Motor neuron (in vitro differentiated cells): Measurements from ENCODE around the gene PLCB1. TPM values are rescaled to one million over a fixed set of nuclear protein-coding genes. Genes with fewer than 3 reads are reported as not detected.
"Not testable (repeated sequence)": the region's sequence is repeated elsewhere in the genome, so short reads cannot be mapped to it uniquely, and the experiment has no call there.

Source experiments
- ATAC-seq, 8 experiments: fragments of 200-7000 bp; cut with Tn5 transposase; replicated peaks in 6 of 8; 2 replicates each; pipeline ENCODE4 v1.8.0; 2021; ENCODE audit warnings: mild to moderate bottlenecking in 8 of 8, moderate library complexity in 8 of 8
- H3K27ac ChIP-seq, 2 donors: fragments of 250-450 bp; sonication (Bioruptor Pico); 2 replicates each; pipeline ENCODE4 v1.9.0; 2021; ENCODE audit warnings: antibody characterized with exemption in 2 of 2, mild to moderate bottlenecking in 2 of 2, moderate library complexity in 1 of 2
- H3K4me1 ChIP-seq, 2 donors: fragments of 250-450 bp; sonication (Bioruptor Pico); replicated peaks in 1 of 2; 2 replicates each; pipeline ENCODE4 v1.6.1; 2021; ENCODE audit warnings: antibody characterized with exemption in 2 of 2, mild to moderate bottlenecking in 2 of 2, moderate library complexity in 1 of 2
- H3K4me3 ChIP-seq, 5 donors: fragments of 250-450 bp; sonication (Bioruptor Pico); 2 replicates each; pipeline ENCODE4 v1.9.0; 2021; ENCODE audit warnings: antibody characterized with exemption in 5 of 5, mild to moderate bottlenecking in 5 of 5, moderate library complexity in 4 of 5
- WGBS, 10 experiments: fragments of 450-650 bp; shearing (Covaris generic); methylation state at CpG; one replicate each; pipeline ENCODE4 v1.0.0; 2022; 5-methylcytosine and 5-hydroxymethylcytosine counted together
- in situ Hi-C, 9 experiments: fragments of 400-800 bp; cut with MboI; loops; one replicate each; pipeline ENCODE4 v1.15.0; 2021; ENCODE audit warnings: low sequenced_read_pairs in 9 of 9, low pct_unique_long_range_greater_than_20kb in 2 of 9; ENCODE audit not compliant: unreplicated experiment in 9 of 9
- total RNA-seq, 8 experiments: library from RNA; unstranded; fragments of 300-600 nt; gene quantifications; 2 replicates each; pipeline versions ENCODE4 v1.2.3 to v1.2.4, GENCODE V29; 2022

PLCB1 gene
- total RNA-seq, 8 experiments from 2014 or later, result 7.7 to 65.5 (median 36.2) TPM

GRCh38 chr20:8153281-8153908, 21.3 kb downstream of the PLCB1 start:
- 40 to 93% (median 75%) methylated on average over 1 to 3 of the region's 3 CpGs for WGBS, 10 experiments
- H3K4me3 ChIP-seq, result no peak overlapping the region
- H3K27ac ChIP-seq, result no peak overlapping the region
- H3K4me1 ChIP-seq, result peaks cover 0 to 9% of the 10 kb centered on the region in 2 donors
- in situ Hi-C loops, result no loop called here
- ATAC-seq, result no peak

GRCh38 chr20:8154638-8155037, 22.6 kb downstream of the PLCB1 start:
- Histone ChIP-seq H3K4me3 (no peak overlapping the region), H3K27ac (no peak overlapping the region), H3K4me1 (peaks cover 0 to 9% of the 10 kb centered on the region in 2 donors)
- 92 to 100% (median 100%) methylated on average over 1 to 2 of the region's 2 CpGs for WGBS, 10 experiments
- in situ Hi-C loops, result no loop called here
- ATAC-seq, result no peak

- WGBS, 10 experiments, result 67 to 100% (median 100%) methylated on average over 1 of the region's 1 CpG
- Histone ChIP-seq H3K4me3 (no peak overlapping the region), H3K4me1 (peaks cover 0 to 9% of the 10 kb centered on the region in 2 donors), H3K27ac (no peak overlapping the region)
- ATAC-seq, result no peak
- in situ Hi-C loops, result no loop called here
Observed at GRCh38 chr20:8155229-8155628, 23.2 kb downstream of the PLCB1 start.

GRCh38 chr20:8155812-8156211, 23.7 kb downstream of the PLCB1 start:
- peaks cover 0 to 4% of the 10 kb centered on the region in 2 donors for H3K4me1 ChIP-seq
- no peak overlapping the region for H3K4me3 ChIP-seq
- WGBS, 10 experiments, result 40 to 100% (median 88%) methylated on average over 1 to 2 of the region's 2 CpGs; no CpG with 5 or more reads in 4 of the 10 experiments
- no peak overlapping the region for H3K27ac ChIP-seq
- in situ Hi-C loops, result no loop called here
- peak in 1 of 8 experiments; percentile 39 for ATAC-seq

- H3K4me1 ChIP-seq, result no peaks in the 10 kb centered on the region
- in situ Hi-C loops, result no loop called here
- no peak overlapping the region for H3K27ac ChIP-seq
- no peak overlapping the region for H3K4me3 ChIP-seq
- ATAC-seq, result peak in 5 of 8 experiments; percentile 12 to 80 (median 53)
Observed at GRCh38 chr20:8156235-8157079, 24.4 kb downstream of the PLCB1 start.

- H3K4me1 ChIP-seq, ATAC-seq, H3K4me3 ChIP-seq, H3K27ac ChIP-seq, in situ Hi-C loops: not testable (repeated sequence)
- WGBS, 10 experiments, result 40 to 100% (median 100%) methylated on average over 1 of the region's 1 CpG; no CpG with 5 or more reads in 6 of the 10 experiments
Observed at GRCh38 chr20:8159217-8159616, 27.2 kb downstream of the PLCB1 start.

GRCh38 chr20:8161264-8162071, 29.4 kb downstream of the PLCB1 start:
- Histone ChIP-seq H3K4me3 (no peak overlapping the region), H3K4me1 (peaks cover 2 to 3% of the 10 kb centered on the region in 2 donors), H3K27ac (no peak overlapping the region)
- peak in 6 of 8 experiments; percentile 20 to 75 (median 50) for ATAC-seq
- WGBS, 10 experiments, result 56 to 100% (median 69%) methylated on average over 2 to 4 of the region's 4 CpGs; no CpG with 5 or more reads in 2 of the 10 experiments
- in situ Hi-C loops, result no loop called here

- Histone ChIP-seq H3K4me3 (no peak overlapping the region), H3K4me1 (peaks cover 2 to 3% of the 10 kb centered on the region in 2 donors), H3K27ac (no peak overlapping the region)
- in situ Hi-C loops, result no loop called here
- WGBS, 10 experiments, result 14 to 100% (median 87%) methylated on average over 1 to 2 of the region's 2 CpGs; no CpG with 5 or more reads in 2 of the 10 experiments
- ATAC-seq, result peak in 2 of 8 experiments; percentile 21 to 47
Observed at GRCh38 chr20:8162610-8163009, 30.5 kb downstream of the PLCB1 start.

- no peak overlapping the region for H3K27ac ChIP-seq
- ATAC-seq, result no peak
- no peak overlapping the region for H3K4me3 ChIP-seq
- 80 to 100% (median 98%) methylated on average over 1 to 4 of the region's 4 CpGs; no CpG with 5 or more reads in 5 of the 10 experiments for WGBS, 10 experiments
- in situ Hi-C loops, result no loop called here
- H3K4me1 ChIP-seq, result peaks cover 2 to 3% of the 10 kb centered on the region in 2 donors
Observed at GRCh38 chr20:8163543-8163942, 31.5 kb downstream of the PLCB1 start.

GRCh38 chr20:8166730-8167129, 34.7 kb downstream of the PLCB1 start:
- in situ Hi-C loops, result no loop called here
- Histone ChIP-seq H3K27ac (no peak overlapping the region), H3K4me1 (peaks cover 2 to 3% of the 10 kb centered on the region in 2 donors), H3K4me3 (no peak overlapping the region)
- WGBS, 10 experiments, result 70 to 100% (median 96%) methylated on average over 1 to 7 of the region's 7 CpGs
- no peak for ATAC-seq

- WGBS, 10 experiments, result 68 to 100% (median 92%) methylated on average over 1 to 3 of the region's 3 CpGs; no CpG with 5 or more reads in 1 of the 10 experiments
- in situ Hi-C loops, result no loop called here
- Histone ChIP-seq H3K27ac (no peak overlapping the region), H3K4me3 (no peak overlapping the region), H3K4me1 (peaks cover 0 to 3% of the 10 kb centered on the region in 2 donors)
- no peak for ATAC-seq
Observed at GRCh38 chr20:8168785-8169288, 36.8 kb downstream of the PLCB1 start.

GRCh38 chr20:8170921-8171320, 38.9 kb downstream of the PLCB1 start:
- Histone ChIP-seq H3K4me1 (peaks cover 0 to 9% of the 10 kb centered on the region in 2 donors), H3K4me3 (no peak overlapping the region), H3K27ac (no peak overlapping the region)
- ATAC-seq, result no peak
- in situ Hi-C loops, result no loop called here
- 20 to 100% (median 74%) methylated on average over 1 of the region's 1 CpG for WGBS, 10 experiments
